Upper lobe of left lung (tissue), 4 donors: ENCODE data around the gene SCARB1.

Source experiments
- CTCF ChIP-seq, 6 experiments: fragments of 450-650 bp in 4 of 6; fragments of 200-600 bp in 2 of 6; sonication (generic) in 2 of 6; IDR thresholded peaks; one replicate each; pipeline ENCODE4 v1.5.1; 2016 to 2019; ENCODE audit warnings: antibody characterized with exemption in 6 of 6
- POLR2A ChIP-seq, 4 donors: fragments of 450-650 bp; IDR thresholded peaks; one replicate each; pipeline ENCODE4 v1.5.1; 2016 to 2017; ENCODE audit warnings: antibody characterized with exemption in 4 of 4, mild to moderate bottlenecking in 2 of 4

DNA sequence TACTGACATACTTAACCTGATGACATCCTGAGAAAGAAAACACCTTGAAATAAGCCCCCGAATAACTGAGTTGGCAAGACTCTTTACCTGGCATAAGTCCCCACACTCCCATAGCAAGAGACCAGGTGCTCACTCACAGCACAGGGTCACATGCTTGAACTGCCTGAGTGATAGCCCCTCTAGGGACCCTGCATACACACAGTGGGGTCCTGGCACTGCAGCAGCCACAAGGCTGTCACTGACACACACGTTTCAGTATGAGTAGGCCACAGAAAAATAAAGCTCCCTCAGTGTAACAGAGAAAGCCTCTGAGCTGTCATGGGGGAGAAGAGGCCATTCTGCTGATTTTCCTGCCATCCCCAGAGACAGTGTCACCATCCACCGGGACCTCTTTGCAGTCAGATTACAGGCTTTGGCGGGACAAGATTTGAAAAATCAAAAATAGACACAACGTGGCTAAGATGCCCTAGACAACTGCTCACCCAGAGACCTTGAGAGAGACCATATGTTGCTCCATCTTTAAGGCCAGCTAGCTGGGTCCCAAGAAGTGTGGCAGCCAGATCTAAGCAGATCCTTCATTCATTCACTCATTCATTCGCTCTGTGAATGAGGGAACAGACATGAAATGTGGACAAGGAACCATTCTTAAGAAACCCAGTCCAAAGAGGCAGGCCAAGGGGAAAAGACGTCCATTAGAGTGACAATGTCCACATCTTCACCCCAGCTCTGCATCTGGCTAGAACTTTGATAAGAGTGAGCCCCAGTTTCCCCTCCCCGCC, 1.6 kb downstream of the SCARB1 start:
- TF ChIP-seq CTCF (IDR thresholded peaks at IDR 0.05) (no peak), POLR2A (IDR thresholded peaks at IDR 0.05) (no peak)
